ENCODE results near the gene LIN37. TPM values are rescaled to one million over a fixed set of nuclear protein-coding genes. Genes with fewer than 3 reads are reported as not detected.

Gene LIN37
- total RNA-seq, 1 experiment from 2014 or later, result 5.9 TPM

DNA sequence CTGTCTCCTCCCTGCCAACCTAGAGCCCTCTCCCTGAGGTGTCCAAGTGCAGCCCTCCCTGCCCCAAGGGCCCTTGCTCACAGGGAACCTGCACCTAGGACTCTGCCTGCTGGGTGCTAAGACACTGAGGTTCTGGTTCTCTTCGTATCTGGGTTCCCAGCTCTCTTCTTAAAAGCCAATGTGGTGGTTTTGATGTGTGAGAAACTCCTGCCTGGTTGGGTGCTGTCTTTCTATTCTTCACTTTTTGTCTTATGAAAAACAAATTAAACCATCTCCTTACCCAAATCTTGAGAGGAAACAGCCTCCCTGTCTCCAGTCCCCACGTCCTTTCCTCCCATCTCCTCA lies 34.9 kb upstream of the LIN37 start:
- H3K27ac Mint-ChIP-seq, result peak overlapping the region in 1 of 3 experiments; percentile 66; a peak in 1 of 7 replicates
- H3K27me3 Mint-ChIP-seq (ENCODE audit: low read depth), result no peaks in the 10 kb centered on the region; the same call in 1 of the 2 replicates
- no peak overlapping the region for H2BK15ac ChIP-seq (ENCODE audit: low read depth, low read length)
- no peak overlapping the region for H3K56ac ChIP-seq (ENCODE audit: insufficient read length, low read depth, low read length)
- H3K4me3 Mint-ChIP-seq, result no peak overlapping the region; a peak in 1 of 5 replicates
- peaks cover 13% of the 10 kb centered on the region for H3K23me2 ChIP-seq (ENCODE audit: insufficient read length, low read depth, low read length, poor library complexity, severe bottlenecking)
- TF ChIP-seq, protein P1, sequence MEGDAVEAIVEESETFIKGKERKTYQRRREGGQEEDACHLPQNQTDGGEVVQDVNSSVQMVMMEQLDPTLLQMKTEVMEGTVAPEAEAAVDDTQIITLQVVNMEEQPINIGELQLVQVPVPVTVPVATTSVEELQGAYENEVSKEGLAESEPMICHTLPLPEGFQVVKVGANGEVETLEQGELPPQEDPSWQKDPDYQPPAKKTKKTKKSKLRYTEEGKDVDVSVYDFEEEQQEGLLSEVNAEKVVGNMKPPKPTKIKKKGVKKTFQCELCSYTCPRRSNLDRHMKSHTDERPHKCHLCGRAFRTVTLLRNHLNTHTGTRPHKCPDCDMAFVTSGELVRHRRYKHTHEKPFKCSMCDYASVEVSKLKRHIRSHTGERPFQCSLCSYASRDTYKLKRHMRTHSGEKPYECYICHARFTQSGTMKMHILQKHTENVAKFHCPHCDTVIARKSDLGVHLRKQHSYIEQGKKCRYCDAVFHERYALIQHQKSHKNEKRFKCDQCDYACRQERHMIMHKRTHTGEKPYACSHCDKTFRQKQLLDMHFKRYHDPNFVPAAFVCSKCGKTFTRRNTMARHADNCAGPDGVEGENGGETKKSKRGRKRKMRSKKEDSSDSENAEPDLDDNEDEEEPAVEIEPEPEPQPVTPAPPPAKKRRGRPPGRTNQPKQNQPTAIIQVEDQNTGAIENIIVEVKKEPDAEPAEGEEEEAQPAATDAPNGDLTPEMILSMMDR (conservative IDR thresholded peaks at IDR 0.05), result no peak
- no peaks in the 10 kb centered on the region for H4K20me1 ChIP-seq (ENCODE audit: control insufficient read depth, insufficient read depth, insufficient read length)
- H2BK5ac ChIP-seq (ENCODE audit: insufficient read length, low read length), result no peak overlapping the region
- H3K14ac ChIP-seq (ENCODE audit: insufficient read depth, low read length), result no peak overlapping the region; the same call in 1 of the 2 replicates
- no peak overlapping the region for H2BK12ac ChIP-seq (ENCODE audit: insufficient read length, low read depth, low read length)
- H3K79me1 ChIP-seq (ENCODE audit: insufficient read depth, low read depth, low read length, poor library complexity, severe bottlenecking), result no peaks in the 10 kb centered on the region
- no peak overlapping the region for H2BK20ac ChIP-seq (ENCODE audit: low read depth, low read length, poor library complexity, severe bottlenecking)
- H2BK120ac ChIP-seq (ENCODE audit: low read depth, low read length, poor library complexity, severe bottlenecking), result no peak overlapping the region
- H4K5ac ChIP-seq (ENCODE audit: insufficient read length, low read depth, low read length), result no peak overlapping the region
- peaks cover 1% of the 10 kb centered on the region; the same call in 1 of the 2 replicates for H3K79me2 ChIP-seq (ENCODE audit: insufficient read depth, low read length)
- H4K91ac ChIP-seq (ENCODE audit: insufficient read length, low read depth, low read length), result no peak overlapping the region
- H3K9ac ChIP-seq (ENCODE audit: extremely low read depth, insufficient read length, low read length), result no peak overlapping the region
- H3K4me1 ChIP-seq (ENCODE audit: insufficient read depth, low read length), result peaks cover 10% of the 10 kb centered on the region; the same call in 1 of the 2 replicates
- WGBS (ENCODE audit: extremely low coverage, insufficient read length, low lambda C conversion rate), result no CpG with 5 or more reads among the region's 2 CpGs
- H3K27me3 ChIP-seq (ENCODE audit: insufficient read depth, low read length), result no peaks in the 10 kb centered on the region
- H3K36me3 Mint-ChIP-seq (ENCODE audit: insufficient read depth in 1 of 3, low read depth in 3 of 3), result peaks cover 0 to 8% (median 6%) of the 10 kb centered on the region in 3 experiments; a peak in 5 of 7 replicates
- no peaks in the 10 kb centered on the region; a peak in 1 of 5 replicates for H3K9me3 Mint-ChIP-seq
- H3K27ac ChIP-seq (ENCODE audit: insufficient read length, low read depth, low read length), result no peak overlapping the region
- H3K23ac ChIP-seq (ENCODE audit: insufficient read length, low read depth, low read length), result no peak overlapping the region
- H4K8ac ChIP-seq (replicated peaks; ENCODE audit: insufficient read length, low read depth, low read length), result no peak overlapping the region
- H2AK5ac ChIP-seq (ENCODE audit: insufficient read length, low read length), result no peak overlapping the region
- H3K4me2 ChIP-seq (ENCODE audit: insufficient read depth, insufficient read length, low read length), result no peak overlapping the region
- H3K4ac ChIP-seq (ENCODE audit: low read depth, low read length), result no peak overlapping the region
- H3T11ph ChIP-seq (ENCODE audit: low read length), result no peak overlapping the region
- H3K18ac ChIP-seq (ENCODE audit: insufficient read length, low read depth, low read length), result no peak overlapping the region
- H3K4me1 Mint-ChIP-seq, result peaks cover 42 to 43% of the 10 kb centered on the region in 2 experiments
- no peak for DNase-seq
- no peak overlapping the region for H2AFZ ChIP-seq (ENCODE audit: low read length)
- H3K9me3 ChIP-seq (ENCODE audit: control insufficient read depth, low read depth, low read length), result no peaks in the 10 kb centered on the region

All from H9 (cell line).